ENCODE measurements around the gene FOXC2.

FOXC2 gene

DNA sequence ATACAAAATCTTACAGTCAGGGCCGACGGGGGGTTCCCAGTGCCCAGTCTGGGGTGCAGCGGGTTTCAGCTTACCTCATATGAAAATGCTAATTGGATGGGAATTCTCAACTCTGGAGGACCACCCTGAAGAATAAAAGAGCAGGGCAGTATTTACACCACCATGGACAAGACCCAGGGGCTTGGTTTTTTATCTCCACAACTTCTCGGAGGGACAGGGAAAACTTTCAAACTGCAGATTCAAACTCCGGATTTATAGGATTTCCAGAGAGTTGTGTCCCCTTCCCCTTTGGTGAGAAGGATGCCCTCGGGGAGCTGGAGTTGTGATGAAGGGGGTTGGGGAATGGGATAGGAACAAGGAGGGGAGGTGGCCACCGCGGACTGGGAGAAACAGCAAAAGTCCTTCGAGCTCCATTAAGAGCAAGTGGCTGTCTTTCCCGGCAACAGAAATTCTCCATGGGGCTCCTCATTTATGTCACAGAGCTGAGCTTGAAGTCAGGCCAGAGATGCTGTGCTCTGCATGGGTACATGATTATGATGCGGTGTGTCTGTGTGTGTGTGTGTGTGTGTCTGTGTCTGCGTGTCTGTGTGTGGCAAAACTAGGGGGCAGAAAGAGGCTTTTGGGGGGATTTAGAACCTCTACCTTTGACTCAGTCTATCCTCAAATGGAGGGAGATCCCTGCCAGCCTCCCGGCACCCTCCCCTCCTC, 27.4 kb downstream of the FOXC2 start:
- DNase-seq: no peak

DNA sequence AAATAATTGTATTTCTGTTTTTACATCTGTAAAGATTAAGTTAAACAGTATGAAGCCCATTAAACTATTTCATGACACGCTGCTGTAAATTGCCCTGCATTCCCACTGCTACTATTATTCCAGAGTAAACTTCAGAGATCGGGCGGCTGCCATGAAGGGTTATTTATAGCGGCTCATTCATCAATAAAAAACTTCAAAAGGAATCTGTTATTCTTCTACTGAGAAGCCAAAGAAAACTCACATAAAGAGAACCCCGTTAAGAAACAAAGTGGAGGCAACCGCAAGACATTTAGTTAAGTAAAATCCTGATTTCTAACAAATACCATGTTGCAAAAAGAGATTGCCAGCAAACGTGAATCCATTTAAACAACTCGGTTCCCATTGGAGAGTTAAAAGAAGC, 28.1 kb downstream of the FOXC2 start:
- no peak for DNase-seq

DNA sequence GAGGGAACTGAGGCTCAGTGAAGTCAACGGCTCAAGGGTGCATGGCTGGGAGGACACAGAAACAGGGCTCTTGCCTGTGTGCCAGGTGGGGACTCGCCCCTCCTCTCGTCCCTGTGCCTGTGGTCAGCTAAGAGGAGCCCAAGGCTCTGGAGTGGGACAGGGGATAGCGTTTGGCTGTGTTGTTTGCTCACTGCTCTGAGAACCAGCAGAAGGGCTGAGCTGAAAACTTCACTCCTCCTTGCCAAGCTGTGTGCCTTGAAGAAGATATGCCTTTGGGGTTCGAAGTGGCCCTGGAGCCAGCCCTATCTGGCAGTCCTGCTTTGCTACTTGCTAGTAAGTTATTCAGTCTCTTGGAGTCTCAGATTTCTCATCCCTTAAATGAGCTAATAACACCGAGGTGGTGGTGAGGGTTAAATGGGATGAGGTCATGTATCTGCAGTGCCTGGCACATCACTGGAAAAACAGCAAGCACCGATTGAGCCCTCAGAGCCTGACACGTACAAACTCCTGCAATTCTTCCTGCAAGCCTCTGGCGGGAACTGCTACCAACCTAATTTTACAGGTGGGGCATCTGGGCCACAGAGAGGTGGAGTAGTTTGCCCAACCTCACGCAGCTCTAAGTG, 29.5 kb downstream of the FOXC2 start:
- no peak for DNase-seq

DNA sequence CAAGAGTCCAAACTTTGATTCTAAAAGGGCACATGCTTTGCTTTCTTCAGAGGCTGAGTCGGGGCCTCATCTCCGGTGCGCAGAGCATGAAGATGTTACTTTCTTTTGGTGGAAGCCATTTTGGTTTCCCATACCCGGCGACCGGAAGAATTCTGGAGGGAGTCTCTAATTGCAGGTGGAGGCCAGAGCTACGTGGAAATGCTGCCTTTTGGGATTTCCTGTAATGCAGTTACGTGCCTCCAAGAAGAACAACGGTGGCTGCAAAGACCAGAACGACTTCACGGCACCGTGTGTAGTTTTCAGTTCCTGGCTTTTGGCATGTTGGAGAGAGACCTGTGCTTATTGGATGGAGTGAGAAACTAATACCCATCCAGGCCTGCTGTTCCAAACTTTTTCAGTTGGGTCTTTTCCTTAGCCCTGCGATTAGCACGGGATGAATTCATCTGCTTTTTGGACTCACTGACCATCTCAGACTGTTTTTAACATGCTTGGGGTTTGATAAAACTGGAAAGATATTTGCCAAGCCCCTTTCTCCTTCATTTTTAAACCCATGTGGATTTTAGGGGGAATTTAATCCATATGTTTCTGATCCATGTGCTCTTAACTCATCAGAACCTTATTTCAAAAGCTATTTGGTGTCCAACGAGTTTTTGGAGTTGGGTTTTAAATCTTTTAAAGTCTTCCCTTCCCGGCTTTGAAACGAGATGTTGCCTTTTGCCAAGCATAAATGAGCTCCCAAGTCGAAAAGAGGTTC, 30.7 kb downstream of the FOXC2 start:
- DNase-seq: no peak

DNA sequence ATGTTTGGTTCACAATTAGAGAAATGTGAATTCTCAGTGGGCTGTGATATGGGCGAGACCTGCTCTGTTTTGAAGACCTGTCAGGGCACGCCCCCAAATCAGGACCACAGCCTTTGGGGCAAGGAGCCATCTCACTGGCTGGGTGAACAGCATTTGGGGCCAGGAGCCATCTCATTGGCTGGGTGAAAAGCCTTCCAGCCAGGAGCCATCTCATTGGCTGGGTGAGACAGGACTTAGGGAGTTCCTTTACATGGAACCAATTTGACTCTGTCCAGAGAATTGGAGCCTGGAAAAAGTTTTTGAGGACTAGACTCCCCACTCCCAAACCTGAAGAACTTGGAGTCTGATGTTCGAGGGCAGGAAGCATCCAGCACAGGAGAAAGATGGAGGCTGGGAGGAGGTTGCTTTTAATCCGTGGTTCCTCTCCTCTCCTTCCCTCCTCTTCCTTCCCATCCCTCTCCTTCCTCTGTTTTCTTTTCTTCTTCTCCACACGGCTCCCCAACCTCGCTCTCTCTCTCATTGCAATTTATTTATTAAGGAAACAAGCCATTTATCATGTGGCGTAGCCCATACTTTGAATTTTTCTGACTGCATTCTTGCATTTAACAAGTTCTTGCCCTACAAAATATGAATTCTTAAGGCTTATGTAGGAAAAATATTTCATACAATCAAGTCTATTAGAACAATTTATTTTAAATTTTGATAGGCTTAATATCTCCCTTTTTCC, 31.4 kb downstream of the FOXC2 start:
- no peak for DNase-seq

DNA sequence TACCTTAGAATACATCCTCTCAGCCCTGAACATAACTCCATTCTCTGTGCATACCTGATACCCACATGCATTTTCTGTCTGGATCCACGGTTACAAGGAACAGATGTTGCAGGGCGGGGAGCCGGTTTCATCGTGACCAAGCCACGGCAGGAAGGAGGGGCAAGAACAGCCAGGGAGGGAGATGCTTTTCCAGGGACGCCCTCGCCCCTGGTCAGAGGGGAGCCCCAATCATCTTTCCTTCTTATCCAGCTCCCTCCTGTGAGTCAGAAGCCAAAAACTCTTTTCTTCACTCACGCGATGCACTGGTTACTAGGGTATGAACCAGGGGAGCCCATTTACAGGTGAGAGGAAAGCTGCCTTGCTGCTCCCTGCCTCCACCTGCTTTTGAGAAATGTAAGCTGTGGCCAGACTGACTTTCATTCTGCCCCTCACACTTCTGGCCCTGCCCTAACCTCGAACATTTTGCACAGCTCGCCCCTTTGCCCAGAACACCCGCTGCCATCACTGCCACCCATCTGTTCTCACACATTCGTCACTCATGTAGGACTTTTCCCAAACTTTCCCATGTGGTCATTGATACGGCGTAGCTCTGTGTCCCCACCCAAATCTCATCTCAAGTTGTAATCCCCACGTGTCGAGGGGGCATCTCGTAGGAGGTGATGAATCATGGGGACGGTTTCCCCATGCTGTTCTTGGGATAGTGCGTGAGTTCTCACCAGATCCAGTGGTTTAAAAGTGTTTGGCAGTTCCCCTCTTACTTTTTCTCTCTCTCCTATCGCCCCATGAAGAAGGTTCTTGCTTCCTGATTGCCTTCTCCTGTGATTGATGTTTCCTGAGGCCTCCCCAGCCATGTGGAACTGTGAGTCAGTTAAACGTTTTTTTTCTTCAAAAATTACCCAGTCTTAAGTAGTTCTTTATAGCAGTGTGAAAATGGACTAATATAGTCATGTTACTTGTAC, 32.3 kb downstream of the FOXC2 start:
- no peak for DNase-seq

DNA sequence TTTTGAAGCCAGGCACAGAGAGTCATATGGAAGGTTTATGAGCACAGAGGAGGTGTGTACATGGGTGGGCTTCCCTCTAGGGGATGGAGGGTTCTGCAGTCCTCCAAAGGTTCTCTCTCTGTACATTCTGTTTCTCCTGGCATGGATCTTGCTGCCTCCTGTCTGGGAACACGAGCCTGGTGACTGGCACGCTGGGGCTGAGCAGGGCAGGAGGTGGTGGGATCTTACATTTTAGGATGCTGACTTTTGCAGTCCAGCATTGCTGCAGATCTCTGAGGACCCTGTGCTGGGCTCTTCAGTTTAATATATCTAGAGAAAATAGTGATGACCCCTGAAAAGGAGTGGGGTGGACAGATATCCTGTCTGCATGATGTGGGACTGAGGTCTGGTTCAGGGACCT, 34.7 kb downstream of the FOXC2 start:
- no peak for DNase-seq

DNA sequence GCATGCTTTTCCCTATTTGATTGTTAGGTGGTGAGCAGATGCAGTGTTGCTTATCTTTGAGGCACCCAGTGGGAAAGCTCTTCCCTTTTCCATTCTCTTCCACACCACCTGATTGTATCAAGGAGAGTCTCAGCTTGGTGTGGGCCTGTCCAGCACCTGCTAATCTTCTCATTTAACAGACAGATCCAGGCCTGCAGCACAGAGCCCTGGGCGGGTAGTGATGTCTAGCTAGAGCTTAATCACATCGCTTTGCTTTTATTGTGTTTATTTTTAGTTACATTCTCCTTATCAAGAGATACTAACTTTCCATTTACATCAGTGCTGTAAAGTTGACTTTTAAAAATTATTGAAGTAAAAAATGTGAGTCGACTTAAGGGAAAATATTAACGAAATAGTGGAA, 35.9 kb downstream of the FOXC2 start:
- no peak for DNase-seq

DNA sequence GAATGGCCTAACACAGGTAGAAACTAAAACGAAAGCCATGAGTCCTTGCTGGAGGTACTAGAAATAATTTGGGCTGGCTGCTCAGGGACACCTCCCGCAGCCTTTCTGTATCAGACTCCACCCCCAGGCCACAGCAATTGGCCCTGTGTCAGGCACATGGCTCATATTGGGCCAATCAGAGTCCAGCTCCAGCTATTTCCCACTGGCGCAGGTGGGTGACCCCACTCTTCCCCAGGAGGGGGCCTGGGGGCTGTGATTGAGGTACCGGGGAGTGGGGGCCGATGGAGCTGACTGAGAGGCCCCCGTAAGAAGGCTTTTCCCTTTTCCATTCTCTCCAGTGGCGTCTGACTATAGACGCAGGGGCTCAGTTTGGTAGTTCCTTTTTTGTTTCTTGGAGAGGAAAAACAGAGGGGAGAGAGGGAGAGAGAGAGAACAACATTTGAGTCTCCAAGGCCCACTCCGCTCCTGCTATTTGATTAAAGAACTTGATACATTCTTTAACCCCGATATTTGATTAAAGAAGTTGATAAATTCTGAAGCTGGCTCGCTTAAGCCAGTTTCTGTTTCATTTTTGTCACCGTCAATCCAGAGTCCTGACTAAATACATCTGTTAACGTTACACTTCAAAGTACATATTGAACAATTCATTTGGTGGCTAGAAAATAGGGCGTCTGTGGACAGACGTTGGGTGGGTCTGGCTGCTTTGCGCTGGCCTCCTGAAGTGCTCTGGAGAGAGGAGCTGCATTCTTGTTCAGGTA, 38.0 kb downstream of the FOXC2 start:
- no peak for DNase-seq

DNA sequence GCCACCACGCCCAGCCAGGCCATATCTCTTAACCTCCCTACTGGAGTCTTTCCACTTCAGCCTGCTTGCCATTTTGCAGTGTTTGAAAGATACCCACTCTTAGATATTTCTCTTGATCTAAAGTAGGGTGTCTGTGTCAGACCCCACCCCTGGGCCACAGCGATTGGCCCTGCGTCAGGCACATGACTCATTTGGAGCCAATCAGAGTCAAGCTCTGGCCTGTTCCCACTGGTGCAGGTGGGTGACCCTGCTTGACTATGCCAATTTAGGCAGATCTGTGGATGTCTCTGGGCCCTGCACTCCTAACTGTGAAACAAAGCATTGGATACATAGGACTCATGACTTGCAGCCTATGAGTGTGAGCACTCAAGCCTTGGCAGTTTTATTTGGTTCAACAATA, 39.3 kb downstream of the FOXC2 start:
- no peak for DNase-seq

DNA sequence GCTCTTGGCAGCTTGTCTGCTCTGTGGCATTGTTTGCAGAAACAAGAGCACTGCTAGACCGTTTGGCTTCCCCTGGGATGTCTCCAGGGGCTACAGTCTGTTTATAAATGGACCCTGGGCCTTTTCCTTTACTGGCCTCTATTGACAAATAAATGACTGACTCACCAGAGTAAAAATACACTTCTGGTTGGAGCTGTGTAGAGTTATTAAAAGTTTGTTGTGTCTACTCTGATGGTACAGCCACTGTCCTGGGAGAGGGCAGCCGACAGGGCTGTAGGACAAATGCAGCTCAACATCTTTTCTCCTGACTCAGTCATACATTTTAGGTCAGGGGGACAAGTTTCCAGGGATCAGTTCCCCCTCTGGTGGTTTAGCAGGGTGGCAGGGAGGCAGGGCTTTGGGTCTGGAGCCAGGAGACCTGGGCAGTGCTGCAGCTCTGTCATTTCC, 41.7 kb downstream of the FOXC2 start:
- no peak for DNase-seq

DNA sequence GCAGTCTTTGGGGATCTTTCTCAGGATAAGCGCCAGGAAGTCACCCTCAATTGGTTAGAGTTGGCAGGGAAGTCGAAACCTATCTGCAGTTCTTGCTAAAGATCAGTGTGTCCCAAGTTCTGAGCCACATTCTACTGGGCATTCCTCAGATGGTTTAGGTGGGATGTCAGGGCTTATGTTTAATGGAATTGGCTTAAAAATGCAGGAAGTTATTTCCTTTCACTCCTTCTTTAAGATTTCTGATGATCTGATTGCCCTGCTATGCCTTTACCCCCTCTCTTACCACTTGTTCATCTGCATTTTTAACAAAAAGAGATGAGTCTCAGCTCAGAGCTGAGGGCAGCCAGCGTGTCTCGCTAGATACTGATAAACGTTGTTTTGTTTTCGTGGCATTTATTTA, 42.5 kb downstream of the FOXC2 start:
- peak; percentile 82 for DNase-seq

DNA sequence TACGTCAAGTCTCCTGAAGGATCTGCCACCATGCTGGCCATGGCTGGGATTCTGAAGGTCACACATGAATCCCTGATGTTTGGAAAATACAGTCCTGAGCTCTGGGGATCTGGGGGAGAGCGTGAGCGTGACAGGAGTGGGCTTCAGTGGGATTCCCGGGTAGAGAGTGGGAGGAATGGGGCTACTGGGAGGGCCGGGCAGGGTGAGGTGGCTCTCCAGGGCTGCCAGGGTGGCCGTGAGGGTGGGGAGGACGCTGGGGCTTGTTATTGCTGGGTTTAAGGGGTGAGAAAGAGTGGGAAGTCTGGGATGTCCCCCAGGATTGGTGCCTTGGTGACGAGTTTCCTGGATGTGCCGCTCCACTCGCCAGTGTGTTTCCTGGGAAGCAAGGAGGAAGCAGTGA, 43.0 kb downstream of the FOXC2 start:
- DNase-seq: no peak

DNA sequence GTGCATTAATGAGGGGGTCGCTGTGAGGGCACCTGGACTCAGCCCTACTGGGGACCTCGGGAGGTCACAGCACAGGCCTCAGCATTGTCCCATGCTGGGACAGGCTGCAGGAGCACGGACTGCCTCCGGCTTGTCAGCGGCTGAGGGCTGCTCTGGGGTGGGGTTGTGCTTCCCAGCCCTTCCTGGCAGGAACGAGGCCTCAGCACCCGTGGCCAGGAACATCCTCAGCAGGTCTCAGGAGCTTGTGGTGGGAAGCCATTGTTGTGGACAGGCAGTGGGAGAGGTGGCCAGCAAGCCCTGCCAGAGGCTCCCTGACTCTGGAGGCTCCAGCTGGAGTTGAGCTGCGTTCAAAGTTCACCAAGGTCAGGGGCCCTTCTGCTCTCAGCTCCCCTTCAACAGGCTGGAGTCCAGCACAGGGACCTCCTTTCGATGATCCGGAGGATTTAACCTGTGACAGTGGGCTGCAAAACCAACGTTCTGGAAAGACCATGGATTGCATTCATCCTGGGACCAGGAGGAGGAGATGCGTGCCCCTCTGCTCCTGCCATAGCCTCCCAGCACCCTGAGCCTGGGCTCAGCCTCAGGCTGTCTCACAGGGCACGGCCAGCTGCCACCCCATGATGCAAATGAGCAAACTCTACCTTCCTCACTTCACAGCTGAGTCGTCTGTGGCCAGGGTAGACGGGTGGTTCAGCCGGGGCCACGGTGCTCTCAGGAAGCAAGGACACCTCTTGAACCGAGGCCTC, 44.3 kb downstream of the FOXC2 start:
- no peak for DNase-seq

DNA sequence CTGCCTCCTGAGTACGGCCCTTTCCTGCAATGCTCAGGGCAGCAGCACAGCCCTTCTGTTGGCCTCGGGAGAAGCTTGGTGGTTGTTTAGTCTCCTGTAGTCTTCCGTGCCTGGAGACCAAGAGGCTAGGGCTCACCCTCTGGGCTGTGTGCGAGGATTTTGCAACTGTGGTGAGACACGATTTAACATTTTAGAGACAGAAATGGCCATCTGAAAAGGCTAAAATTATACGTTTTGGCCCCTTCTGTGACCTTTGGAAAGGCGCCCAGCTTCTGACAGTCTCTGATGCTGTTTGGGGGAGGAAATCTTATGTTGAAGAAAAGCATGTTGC, 44.9 kb downstream of the FOXC2 start:
- DNase-seq: no peak

DNA sequence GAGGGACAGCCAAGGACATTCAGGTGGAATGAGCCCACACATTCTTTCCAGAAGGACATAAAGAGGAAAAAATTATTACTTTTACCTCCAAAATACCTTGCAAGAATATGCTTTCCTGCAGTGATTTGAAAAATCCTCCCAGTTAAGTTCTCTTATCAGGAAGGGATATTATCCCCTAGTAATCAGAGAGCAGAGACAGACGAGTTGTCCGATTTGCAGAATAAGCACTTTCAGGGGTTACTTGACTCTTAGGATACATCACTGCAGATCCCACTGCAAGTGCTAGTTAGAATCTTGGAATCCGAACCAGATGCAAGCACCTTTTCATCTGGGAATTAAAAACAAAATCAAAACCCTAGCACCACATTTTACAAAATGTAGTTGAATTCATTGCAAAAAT, 45.3 kb downstream of the FOXC2 start:
- DNase-seq: no peak

DNA sequence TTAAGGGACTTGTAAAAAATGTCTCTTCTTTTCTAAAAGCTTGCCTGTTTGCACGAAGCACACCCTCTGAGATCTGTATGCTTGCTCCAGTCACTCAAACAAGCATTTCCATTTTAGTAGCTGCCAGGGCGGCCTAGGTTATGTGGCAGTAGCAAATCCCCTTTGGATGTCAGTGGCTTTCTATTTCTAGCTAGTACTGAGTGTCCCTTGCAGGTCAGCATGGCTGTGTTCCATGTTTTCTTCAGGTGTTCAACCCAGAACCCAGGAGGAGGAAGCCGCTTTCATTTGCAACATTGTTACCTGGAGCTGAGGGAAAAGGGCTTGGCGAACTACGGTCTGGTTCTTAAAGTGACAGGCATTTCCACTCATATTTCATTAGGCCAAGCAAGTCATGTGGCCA, 48.1 kb downstream of the FOXC2 start:
- no peak for DNase-seq

DNA sequence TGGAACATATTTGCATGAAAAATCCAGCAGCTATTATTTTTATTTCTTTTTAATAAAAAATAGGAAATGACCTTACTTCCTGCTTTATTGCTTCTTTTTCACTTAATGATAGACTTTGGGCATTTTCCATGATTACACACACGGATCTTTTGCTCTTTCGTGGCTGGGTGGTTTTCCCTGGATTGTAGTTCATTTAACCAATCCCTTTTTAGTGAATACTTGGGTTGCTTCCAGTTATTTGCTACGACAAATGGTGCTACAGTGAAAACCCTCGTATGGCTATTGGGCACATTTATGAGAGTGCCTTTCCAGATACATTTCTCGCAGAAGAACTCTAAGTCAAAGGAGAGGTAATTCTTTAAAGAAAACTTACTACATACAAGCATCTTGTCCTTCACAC, 50.3 kb downstream of the FOXC2 start:
- DNase-seq: no peak

DNA sequence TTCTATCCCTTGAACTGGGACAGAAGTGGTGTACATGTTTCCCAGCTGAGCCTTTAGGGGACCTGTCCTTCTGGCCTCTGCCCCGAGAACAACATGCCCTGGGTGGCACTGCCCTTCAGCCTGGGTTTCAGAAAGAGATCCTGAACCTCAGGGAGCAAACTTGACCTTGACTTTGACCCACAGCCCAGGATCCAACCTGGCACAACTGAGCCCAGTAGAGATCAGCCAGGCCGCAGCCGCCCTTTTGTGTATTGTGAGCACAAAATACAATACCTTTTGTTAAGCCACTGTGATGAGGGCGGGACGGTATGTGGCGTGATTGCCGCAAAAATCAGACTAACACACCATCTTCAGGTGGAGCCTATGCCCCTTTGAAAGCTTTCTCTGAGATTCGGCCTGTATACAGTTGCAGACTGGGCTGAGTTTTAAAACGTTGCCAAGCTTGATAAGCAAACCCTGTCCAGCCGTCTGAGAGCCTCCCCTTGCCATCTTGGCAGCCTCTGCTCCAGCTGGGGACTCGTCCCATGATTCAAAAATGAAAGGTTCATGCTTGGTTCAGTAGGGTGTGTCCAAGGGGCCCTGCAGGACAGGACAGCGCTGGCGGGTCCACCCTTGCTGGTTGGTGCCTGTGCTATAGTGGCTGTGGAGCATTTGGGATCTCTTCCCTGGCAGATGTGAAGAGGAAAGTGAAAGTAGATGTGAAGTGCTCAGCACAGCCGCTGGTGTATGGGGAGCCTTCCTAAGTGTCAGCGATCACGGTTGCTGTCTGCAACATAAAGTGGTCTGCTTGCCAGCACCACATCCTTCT, 52.0 kb downstream of the FOXC2 start:
- DNase-seq: no peak
